ENCODE data around the gene EPHX1.

- TF ChIP-seq CTCF (IDR thresholded peaks at IDR 0.05), result no peak
- no peak for TF ChIP-seq ZFX (IDR thresholded peaks at IDR 0.05; ENCODE audit: borderline replicate concordance)
Observed at GRCh38 chr1:225866981-225867380, 57.1 kb downstream of the EPHX1 start.
